ENCODE results near the gene TTF1.
A peak's percentile ranks its signal among the peaks of the same experiment; 100 is the strongest.
"Not testable (repeated sequence)": the region's sequence is repeated elsewhere in the genome, so short reads cannot be mapped to it uniquely, and the experiment has no call there.

The TTF1 gene

DNA sequence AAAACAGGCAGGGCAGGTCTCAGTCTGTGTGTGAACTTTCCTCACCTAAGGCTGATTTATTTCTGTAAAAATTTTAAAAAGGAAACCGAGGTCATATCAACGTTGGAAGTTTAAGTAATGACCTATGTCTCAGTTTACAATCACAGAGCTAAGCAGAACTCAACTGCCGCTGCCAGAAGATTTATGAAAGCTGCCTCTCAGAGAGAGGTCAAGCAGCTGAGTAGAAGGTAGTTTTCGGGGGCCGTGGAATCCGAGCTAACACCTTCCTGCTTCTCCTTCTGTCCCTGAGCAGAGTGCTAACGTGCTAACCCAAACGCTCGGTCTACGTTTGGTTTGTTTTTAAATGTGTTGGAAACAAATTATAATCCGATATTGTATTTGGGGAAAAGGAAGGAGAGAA is 11.1 kb downstream of the TTF1 start:
- Mint-ChIP-seq H3K27ac (no peak overlapping the region), H3K36me3 (peaks cover 5% of the 10 kb centered on the region), H3K4me1 (no peaks in the 10 kb centered on the region), H3K9me3 (no peaks in the 10 kb centered on the region), H3K4me3 (no peak overlapping the region), H3K27me3 (no peaks in the 10 kb centered on the region)

GRCh38 chr9:132391449-132391848 is 15.2 kb downstream of the TTF1 start:
- Mint-ChIP-seq H3K27ac (no peak overlapping the region), H3K27me3 (no peaks in the 10 kb centered on the region), H3K36me3 (peaks cover 3% of the 10 kb centered on the region), H3K9me3 (no peaks in the 10 kb centered on the region), H3K4me1 (no peaks in the 10 kb centered on the region), H3K4me3 (no peak overlapping the region)

DNA sequence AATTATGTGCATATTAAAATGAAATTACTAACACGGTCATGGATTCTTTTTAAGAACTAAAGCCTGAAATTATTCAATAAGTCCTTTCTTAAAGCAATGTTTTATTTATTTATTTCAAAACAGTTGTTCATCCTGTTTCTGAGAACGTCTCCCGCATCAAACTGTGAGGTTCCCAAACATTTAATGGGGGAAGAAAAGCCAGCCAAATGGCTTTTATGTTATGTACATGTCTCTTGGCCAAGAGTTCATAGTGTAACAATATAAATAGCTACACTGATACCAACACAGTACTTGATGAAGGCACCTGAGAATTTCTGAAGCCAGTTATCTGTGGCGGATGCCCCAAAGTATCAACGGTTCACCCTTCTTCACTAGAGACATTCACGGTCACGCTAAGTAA is 15.7 kb downstream of the TTF1 start:
- peaks cover 3% of the 10 kb centered on the region for H3K36me3 Mint-ChIP-seq
- no peak overlapping the region for H3K27ac Mint-ChIP-seq

GRCh38 chr9:132387133-132387532 is 19.5 kb downstream of the TTF1 start:
- Mint-ChIP-seq H3K36me3 (peaks cover 12% of the 10 kb centered on the region), H3K4me3 (no peak overlapping the region), H3K27ac (no peak overlapping the region), H3K4me1 (peaks cover 24% of the 10 kb centered on the region), H3K9me3 (no peaks in the 10 kb centered on the region), H3K27me3 (no peaks in the 10 kb centered on the region)

More for the DNA sequence above, 15.7 kb downstream of the TTF1 start:
- H3K9me3 Mint-ChIP-seq: no peaks in the 10 kb centered on the region
- H3K4me3 Mint-ChIP-seq: no peak overlapping the region
- H3K4me1 Mint-ChIP-seq: no peaks in the 10 kb centered on the region
- no peaks in the 10 kb centered on the region for H3K27me3 Mint-ChIP-seq

DNA sequence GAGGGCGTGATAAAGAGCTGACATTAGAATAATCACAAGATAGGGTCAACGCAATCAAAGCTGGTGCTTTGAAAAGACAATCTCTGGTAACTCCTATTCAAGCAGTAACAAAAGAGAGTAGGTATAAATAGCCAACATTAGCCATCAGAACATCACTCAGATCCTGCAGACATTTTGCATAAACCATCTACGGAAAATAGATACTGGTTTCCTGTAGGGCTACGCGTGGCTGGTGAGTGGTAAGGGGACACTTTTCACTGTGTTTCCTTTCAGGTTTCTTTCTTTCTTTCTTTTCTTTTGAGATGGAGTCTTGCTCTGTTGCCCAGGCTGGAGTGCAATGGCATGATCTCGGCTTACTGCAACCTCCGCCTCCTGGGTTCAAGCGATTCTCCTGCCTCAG is 22.3 kb downstream of the TTF1 start:
- Mint-ChIP-seq H3K36me3 (peaks cover 10% of the 10 kb centered on the region), H3K4me1 (peaks cover 33% of the 10 kb centered on the region), H3K4me3 (no peak overlapping the region), H3K9me3 (no peaks in the 10 kb centered on the region), H3K27ac (no peak overlapping the region), H3K27me3 (no peaks in the 10 kb centered on the region)

GRCh38 chr9:132383462-132383883 is 23.2 kb downstream of the TTF1 start:
- no peaks in the 10 kb centered on the region for H3K9me3 Mint-ChIP-seq
- H3K4me3 Mint-ChIP-seq: no peak overlapping the region
- no peaks in the 10 kb centered on the region for H3K27me3 Mint-ChIP-seq
- H3K4me1 Mint-ChIP-seq: peaks cover 33% of the 10 kb centered on the region
- peaks cover 9% of the 10 kb centered on the region for H3K36me3 Mint-ChIP-seq
- peak overlapping the region; percentile 70 for H3K27ac Mint-ChIP-seq

GRCh38 chr9:132381966-132382541 is 24.6 kb downstream of the TTF1 start:
- Mint-ChIP-seq H3K4me1 (peaks cover 33% of the 10 kb centered on the region), H3K27ac (peak overlapping the region; percentile 76), H3K4me3 (no peak overlapping the region), H3K36me3 (peaks cover 9% of the 10 kb centered on the region), H3K9me3 (no peaks in the 10 kb centered on the region), H3K27me3 (no peaks in the 10 kb centered on the region)

GRCh38 chr9:132378416-132378815 is 28.2 kb downstream of the TTF1 start:
- H3K9me3 Mint-ChIP-seq, H3K27me3 Mint-ChIP-seq, H3K4me3 Mint-ChIP-seq, H3K27ac Mint-ChIP-seq: not testable (repeated sequence)
- Mint-ChIP-seq H3K4me1 (peaks cover 22% of the 10 kb centered on the region), H3K36me3 (peaks cover 16% of the 10 kb centered on the region)

DNA sequence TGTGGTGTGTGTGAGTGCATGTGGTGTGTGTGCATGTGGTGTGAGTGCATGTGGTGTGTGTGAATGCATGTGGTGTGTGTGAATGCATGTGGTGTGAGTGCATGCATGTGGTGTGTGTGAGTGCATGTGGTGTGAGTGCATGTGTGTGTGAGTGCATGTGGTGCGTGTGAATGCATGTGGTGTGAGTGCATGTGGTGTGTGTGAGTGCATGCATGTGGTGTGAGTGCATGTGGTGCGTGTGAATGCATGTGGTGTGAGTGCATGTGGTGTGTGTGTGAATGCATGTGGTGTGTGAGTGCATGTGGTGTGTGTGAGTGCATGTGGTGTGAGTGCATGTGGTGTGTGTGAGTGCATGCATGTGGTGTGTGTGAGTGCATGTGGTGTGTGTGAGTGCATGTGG is 28.9 kb downstream of the TTF1 start:
- not testable (repeated sequence) for H3K9me3 Mint-ChIP-seq, H3K27me3 Mint-ChIP-seq
- peaks cover 21% of the 10 kb centered on the region for H3K4me1 Mint-ChIP-seq

GRCh38 chr9:132372177-132373095 is 34.2 kb downstream of the TTF1 start:
- Mint-ChIP-seq H3K36me3 (peaks cover 20% of the 10 kb centered on the region), H3K9me3 (no peaks in the 10 kb centered on the region), H3K27me3 (no peaks in the 10 kb centered on the region), H3K27ac (peak overlapping the region; percentile 69), H3K4me3 (peak overlapping the region; percentile 38), H3K4me1 (peaks cover 15% of the 10 kb centered on the region)

More for the DNA sequence above, 28.9 kb downstream of the TTF1 start:
- not testable (repeated sequence) for H3K27ac Mint-ChIP-seq, H3K4me3 Mint-ChIP-seq
- H3K36me3 Mint-ChIP-seq: peaks cover 13% of the 10 kb centered on the region

- Mint-ChIP-seq H3K4me3 (no peak overlapping the region), H3K27ac (no peak overlapping the region), H3K27me3 (no peaks in the 10 kb centered on the region), H3K9me3 (no peaks in the 10 kb centered on the region), H3K4me1 (peaks cover 15% of the 10 kb centered on the region), H3K36me3 (peaks cover 13% of the 10 kb centered on the region)
These were observed 36.0 kb downstream of the TTF1 start for GRCh38 chr9:132370592-132370991.

GRCh38 chr9:132369421-132369820 is 37.2 kb downstream of the TTF1 start:
- Mint-ChIP-seq H3K27ac (no peak overlapping the region), H3K27me3 (no peaks in the 10 kb centered on the region), H3K36me3 (peaks cover 8% of the 10 kb centered on the region), H3K9me3 (no peaks in the 10 kb centered on the region), H3K4me1 (peaks cover 15% of the 10 kb centered on the region), H3K4me3 (no peak overlapping the region)

DNA sequence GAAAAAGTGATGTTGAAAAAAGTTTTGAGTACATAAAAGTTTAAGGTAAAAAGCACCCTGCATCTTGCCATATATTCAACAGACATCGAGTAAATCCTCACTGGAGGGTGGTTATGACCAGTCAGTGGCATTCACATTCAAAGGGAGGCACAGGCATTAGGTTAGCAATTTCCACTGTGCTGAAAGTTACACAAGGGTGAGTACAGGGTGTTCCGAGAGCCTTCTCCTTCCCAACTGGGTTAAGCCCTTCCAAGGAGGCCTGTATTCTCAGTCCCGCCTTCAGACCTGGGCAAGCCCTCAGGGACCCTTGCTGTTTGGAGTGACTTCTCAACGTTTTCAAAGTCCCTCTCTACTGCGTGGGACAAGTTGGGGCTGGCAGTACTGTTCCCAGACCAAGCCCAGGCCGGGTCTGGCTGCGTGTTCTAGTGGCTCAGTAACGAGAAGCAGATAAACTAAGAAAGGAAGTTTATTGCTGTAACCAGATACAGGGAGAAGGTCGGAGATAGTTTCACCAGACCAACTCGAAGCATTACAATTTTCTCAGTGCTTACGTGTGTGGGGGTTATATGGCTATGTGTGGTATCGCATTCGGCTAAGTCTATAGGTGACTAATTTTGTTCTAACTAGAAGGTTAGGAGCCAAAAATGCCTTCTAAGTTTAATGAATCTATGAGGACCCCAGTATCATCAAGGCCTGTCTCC is 38.9 kb downstream of the TTF1 start:
- H3K4me1 Mint-ChIP-seq: peaks cover 6% of the 10 kb centered on the region
- H3K9me3 Mint-ChIP-seq: no peaks in the 10 kb centered on the region
- no peak overlapping the region for H3K27ac Mint-ChIP-seq

DNA sequence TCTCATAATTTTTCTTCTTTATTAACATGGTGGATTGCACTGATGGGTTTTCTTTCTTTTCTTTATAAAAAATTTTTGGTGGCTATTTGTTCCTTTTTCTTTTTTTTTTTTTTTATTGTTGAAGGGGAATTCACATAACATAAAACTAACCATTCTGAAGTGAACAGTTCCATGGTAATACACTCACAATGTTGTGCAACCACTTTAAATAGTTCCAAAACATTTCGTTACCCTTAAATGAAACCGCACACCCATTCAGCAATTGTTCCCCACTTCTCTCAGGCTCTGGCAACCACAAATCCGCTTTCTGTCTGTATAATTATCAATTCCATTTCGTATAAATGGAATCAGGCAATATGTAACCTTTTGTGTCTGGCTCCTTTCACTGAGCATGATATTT is 40.2 kb downstream of the TTF1 start:
- no peaks in the 10 kb centered on the region for H3K4me1 Mint-ChIP-seq
- H3K4me3 Mint-ChIP-seq: no peak overlapping the region
- H3K27ac Mint-ChIP-seq: no peak overlapping the region
- no peaks in the 10 kb centered on the region for H3K27me3 Mint-ChIP-seq
- no peaks in the 10 kb centered on the region for H3K9me3 Mint-ChIP-seq
- no peaks in the 10 kb centered on the region for H3K36me3 Mint-ChIP-seq

More for the DNA sequence above, 38.9 kb downstream of the TTF1 start:
- Mint-ChIP-seq H3K4me3 (no peak overlapping the region), H3K27me3 (no peaks in the 10 kb centered on the region), H3K36me3 (peaks cover 6% of the 10 kb centered on the region)

- Mint-ChIP-seq H3K36me3 (no peaks in the 10 kb centered on the region), H3K9me3 (no peaks in the 10 kb centered on the region), H3K4me1 (no peaks in the 10 kb centered on the region), H3K27me3 (no peaks in the 10 kb centered on the region), H3K4me3 (no peak overlapping the region), H3K27ac (no peak overlapping the region)
These were observed 40.7 kb downstream of the TTF1 start for GRCh38 chr9:132365986-132366385.

GRCh38 chr9:132364068-132364467 is 42.6 kb downstream of the TTF1 start:
- Mint-ChIP-seq H3K4me1 (no peaks in the 10 kb centered on the region), H3K4me3 (no peak overlapping the region), H3K27ac (no peak overlapping the region), H3K27me3 (no peaks in the 10 kb centered on the region), H3K9me3 (no peaks in the 10 kb centered on the region), H3K36me3 (no peaks in the 10 kb centered on the region)
